Kidney (tissue), 14 donors: ENCODE measurements around the gene GMEB2. TPM values are rescaled to one million over a fixed set of nuclear protein-coding genes. Genes with fewer than 3 reads are reported as not detected.

Experiments used
- DNase-seq, 5 donors: peaks; one replicate each; pipeline ENCODE4 v3.0.0-alpha.2; 2013 to 2020
- FAIRE-seq: peaks from 2 replicates; lab custom pipeline; 2012; peaks lifted over from hg19 to GRCh38; lab: Jason Lieb, UNC
- H3K27ac ChIP-seq, 2 donors: one replicate each; pipeline ENCODE4 v1.7.0; 2013; ENCODE audit warnings: low read depth in 2 of 2, low read length in 2 of 2, inconsistent platforms in 1 of 2
- H3K27me3 ChIP-seq: one replicate; pipeline ENCODE4 v1.7.1; 2013; ENCODE audit warnings: low read length, inconsistent platforms; ENCODE audit not compliant: control insufficient read depth, insufficient read depth
- H3K36me3 ChIP-seq, 3 donors: one replicate each; pipeline versions ENCODE4 v1.7.0 to v1.7.1; 2013; ENCODE audit warnings: low read length in 3 of 3, control low read depth in 1 of 3, inconsistent platforms in 1 of 3; ENCODE audit not compliant: insufficient read depth in 3 of 3, control insufficient read depth in 2 of 3
- H3K4me1 ChIP-seq, 3 donors: one replicate each; pipeline versions ENCODE4 v1.7.0 to v1.7.1; 2013; ENCODE audit warnings: low read length in 3 of 3, inconsistent platforms in 1 of 3, low read depth in 1 of 3; ENCODE audit not compliant: control insufficient read depth in 2 of 3, insufficient read depth in 2 of 3
- H3K4me3 ChIP-seq, 3 donors: one replicate each; pipeline versions ENCODE4 v1.7.0 to v1.8.1; 2013; ENCODE audit warnings: low read length in 3 of 3, control low read depth in 1 of 3, inconsistent platforms in 1 of 3
- H3K9ac ChIP-seq, 3 donors: one replicate each; pipeline versions ENCODE4 v1.7.0 to v1.7.1; 2013; ENCODE audit warnings: low read length in 3 of 3, control low read depth in 1 of 3, inconsistent platforms in 1 of 3
- H3K9me3 ChIP-seq, 3 donors: one replicate each; pipeline versions ENCODE4 v1.7.0 to v1.7.1; 2013; ENCODE audit warnings: low read length in 3 of 3, control low read depth in 1 of 3, inconsistent platforms in 1 of 3; ENCODE audit not compliant: control insufficient read depth in 2 of 3, insufficient read depth in 1 of 3
- intact Hi-C: fragments of 100-400 bp; cut with DNase I; formaldehyde crosslinking; loops from one replicate; pipeline ENCODE4 v1.11.1; 2022
- polyA plus RNA-seq: library from polyadenylated mRNA; stranded (reverse); fragments of 350-450 nt; fragmentation: Illumina TruSeq; extraction: RNeasy Lipid Tissue Mini Kit (QIAGEN cat#74804); gene quantifications from one replicate; pipeline ENCODE4 v1.2.3, GENCODE V29; 2014; ENCODE audit warnings: low read depth, low replicate concordance; ENCODE audit not compliant: insufficient read depth
- total RNA-seq: library from RNA; stranded (reverse); fragmentation: NEBNext Ultra II Directional; extraction: Animal tissue kit (Norgen Biotek cat#: 25700); gene quantifications from one replicate; pipeline ENCODE4 v1.2.1, GENCODE V29; 2021
- TF ChIP-seq, protein P1 (sequence below): IDR thresholded peaks from 3 replicates; pipeline ENCODE4 v1.5.1; 2012; ENCODE audit warnings: mild to moderate bottlenecking, moderate library complexity, borderline replicate concordance; ENCODE audit not compliant: insufficient read depth; ENCODE audit errors: extremely low read depth
- donor health status: control.
- donor health status: control.
- donor health status: control.
- donor health status: control.
- donor health status: control.
- donor health status: DM: yes; HTN: yes; CAD: no.
- donor health status: Normal renal cell carcinoma (clear cell type).

The GMEB2 gene
- total and polyA plus RNA-seq, 2 donors from 2014 or later, result 6.1 to 13.4 TPM

DNA sequence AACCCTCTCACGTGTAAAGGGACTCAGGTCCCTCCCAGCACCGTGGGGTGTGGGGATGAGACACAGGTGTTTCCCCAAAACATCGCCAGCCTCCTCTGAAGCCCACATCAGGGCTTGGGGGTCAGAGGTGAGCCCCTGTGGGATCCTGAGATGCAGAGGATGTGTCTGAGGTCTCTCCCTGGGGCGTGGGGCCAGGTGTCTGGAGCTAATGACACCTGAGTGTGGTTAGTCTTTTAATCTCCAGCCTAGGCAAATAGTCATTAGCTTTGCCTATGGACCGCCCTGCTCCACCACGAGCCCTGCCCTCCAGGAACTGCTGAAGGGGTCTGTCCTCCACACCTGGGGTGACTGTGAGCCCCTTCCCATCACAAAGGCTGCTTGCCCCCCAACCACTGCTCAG, 81.1 kb downstream of the GMEB2 start:
- Histone ChIP-seq H3K4me1 (no peaks in the 10 kb centered on the region), H3K36me3 (no peaks in the 10 kb centered on the region), H3K9ac (no peak overlapping the region), H3K27ac (no peak overlapping the region), H3K9me3 (no peaks in the 10 kb centered on the region), H3K4me3 (no peak overlapping the region), H3K27me3 (no peaks in the 10 kb centered on the region)
- FAIRE-seq, result no peak
- no peak for DNase-seq
- TF ChIP-seq, protein P1, sequence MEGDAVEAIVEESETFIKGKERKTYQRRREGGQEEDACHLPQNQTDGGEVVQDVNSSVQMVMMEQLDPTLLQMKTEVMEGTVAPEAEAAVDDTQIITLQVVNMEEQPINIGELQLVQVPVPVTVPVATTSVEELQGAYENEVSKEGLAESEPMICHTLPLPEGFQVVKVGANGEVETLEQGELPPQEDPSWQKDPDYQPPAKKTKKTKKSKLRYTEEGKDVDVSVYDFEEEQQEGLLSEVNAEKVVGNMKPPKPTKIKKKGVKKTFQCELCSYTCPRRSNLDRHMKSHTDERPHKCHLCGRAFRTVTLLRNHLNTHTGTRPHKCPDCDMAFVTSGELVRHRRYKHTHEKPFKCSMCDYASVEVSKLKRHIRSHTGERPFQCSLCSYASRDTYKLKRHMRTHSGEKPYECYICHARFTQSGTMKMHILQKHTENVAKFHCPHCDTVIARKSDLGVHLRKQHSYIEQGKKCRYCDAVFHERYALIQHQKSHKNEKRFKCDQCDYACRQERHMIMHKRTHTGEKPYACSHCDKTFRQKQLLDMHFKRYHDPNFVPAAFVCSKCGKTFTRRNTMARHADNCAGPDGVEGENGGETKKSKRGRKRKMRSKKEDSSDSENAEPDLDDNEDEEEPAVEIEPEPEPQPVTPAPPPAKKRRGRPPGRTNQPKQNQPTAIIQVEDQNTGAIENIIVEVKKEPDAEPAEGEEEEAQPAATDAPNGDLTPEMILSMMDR, result no peak
- intact Hi-C loops, result no loop called here

DNA sequence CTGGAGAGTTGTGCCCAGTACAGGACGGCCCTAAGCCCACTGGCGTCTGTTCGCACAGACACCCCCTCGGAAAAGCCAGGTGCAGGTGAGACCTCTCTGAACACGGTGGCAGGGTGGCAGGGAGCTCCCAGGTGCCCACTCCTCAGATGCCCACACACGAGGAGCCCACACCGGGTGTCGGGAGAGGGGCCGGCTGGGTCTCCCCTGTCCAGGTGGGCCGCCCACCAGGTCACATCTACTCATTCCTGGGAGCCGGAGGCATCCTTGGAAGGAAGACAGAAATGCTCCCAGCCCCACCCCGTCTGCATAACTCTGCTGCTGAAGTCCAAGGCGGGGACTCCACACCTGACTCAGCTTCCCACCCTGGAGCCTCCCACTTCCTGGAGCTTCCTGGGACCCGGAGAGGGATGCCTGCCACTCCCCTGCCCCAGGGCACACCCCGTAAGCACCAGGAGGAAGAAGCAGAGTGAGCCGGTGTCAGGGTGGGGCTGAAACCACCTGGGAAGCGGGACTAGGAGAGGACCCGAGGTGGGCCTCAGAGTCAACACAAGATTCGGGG, 81.9 kb downstream of the GMEB2 start:
- no peak for FAIRE-seq

DNA sequence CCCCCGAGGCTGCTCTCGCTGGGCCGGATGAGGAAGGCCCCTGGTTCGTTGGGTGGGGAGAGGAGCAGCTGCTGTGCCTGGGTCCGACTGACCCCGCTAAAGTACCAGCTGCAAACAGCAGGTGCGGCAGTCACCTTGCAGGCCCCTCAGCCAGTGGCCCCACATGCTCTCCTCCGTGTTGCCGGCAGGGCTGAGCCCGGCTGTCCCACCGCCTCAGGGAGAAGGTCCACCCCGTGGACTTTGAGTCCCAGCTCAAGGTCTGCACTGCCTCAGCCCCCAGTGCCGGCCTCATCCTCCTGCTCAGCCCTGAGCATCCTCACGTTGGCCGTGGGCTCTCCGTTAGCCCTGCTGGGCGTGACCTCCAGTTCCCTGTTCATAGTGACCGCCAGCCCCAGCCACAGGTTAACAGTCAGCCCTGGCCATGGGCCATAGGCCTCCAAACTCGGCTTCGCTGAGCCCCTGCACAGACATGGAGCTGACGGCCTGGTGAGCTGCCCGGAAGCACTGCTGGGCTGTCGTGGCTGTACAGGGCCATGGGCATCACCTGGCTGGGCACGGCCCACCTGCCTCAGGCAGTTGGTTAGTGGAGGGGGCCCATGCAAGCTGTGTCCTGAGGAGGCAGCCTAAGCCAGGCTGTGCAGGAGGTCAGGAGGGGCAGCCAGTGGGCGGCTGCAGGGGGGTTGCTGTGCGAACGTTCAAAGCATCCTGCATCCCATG, 82.5 kb downstream of the GMEB2 start:
- H3K27me3 ChIP-seq, result no peaks in the 10 kb centered on the region
- H3K9ac ChIP-seq, result no peak overlapping the region
- H3K27ac ChIP-seq, result no peak overlapping the region
- DNase-seq (no peak), FAIRE-seq (no peak)
- no peaks in the 10 kb centered on the region for H3K36me3 ChIP-seq
- TF ChIP-seq, protein P1, result no peak
- H3K4me1 ChIP-seq, result no peaks in the 10 kb centered on the region
- H3K4me3 ChIP-seq, result no peak overlapping the region
- H3K9me3 ChIP-seq, result no peaks in the 10 kb centered on the region
- intact Hi-C loops, result no loop called here

More for the DNA sequence above, 81.9 kb downstream of the GMEB2 start:
- Histone ChIP-seq H3K4me1 (no peaks in the 10 kb centered on the region), H3K4me3 (no peak overlapping the region), H3K27ac (no peak overlapping the region), H3K9ac (no peak overlapping the region), H3K9me3 (no peaks in the 10 kb centered on the region), H3K27me3 (no peaks in the 10 kb centered on the region), H3K36me3 (no peaks in the 10 kb centered on the region)
- intact Hi-C loops, result no loop called here
- TF ChIP-seq, protein P1, result no peak
- DNase-seq, result no peak

DNA sequence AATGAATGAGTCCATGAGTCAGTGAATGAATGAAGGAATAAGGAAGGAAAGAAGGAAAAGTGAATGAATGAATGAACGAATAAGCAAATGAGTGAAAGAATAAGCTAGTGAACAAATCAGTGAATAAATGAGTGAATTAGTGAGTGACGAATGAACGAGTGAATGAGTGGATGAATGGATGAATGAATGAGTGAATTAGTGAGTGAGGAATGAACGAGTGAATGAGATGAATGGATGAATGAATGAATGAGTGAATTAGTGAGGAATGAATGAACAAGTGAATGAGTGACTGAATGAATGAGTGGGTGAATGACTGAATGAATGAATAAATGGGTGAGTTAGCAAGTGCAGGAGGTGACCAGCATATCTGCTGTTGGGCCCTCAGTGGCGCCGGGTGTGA, 83.2 kb downstream of the GMEB2 start:
- DNase-seq (no peak), FAIRE-seq (no peak)
- TF ChIP-seq, protein P1, result no peak
- H3K27me3 ChIP-seq, result no peaks in the 10 kb centered on the region
- intact Hi-C loops, result no loop called here
- no peak overlapping the region for H3K27ac ChIP-seq
- H3K36me3 ChIP-seq, result no peaks in the 10 kb centered on the region
- H3K4me3 ChIP-seq, result no peak overlapping the region
- no peak overlapping the region for H3K9ac ChIP-seq
- H3K4me1 ChIP-seq, result no peaks in the 10 kb centered on the region
- no peaks in the 10 kb centered on the region for H3K9me3 ChIP-seq
